T-helper 1 cell (primary cell): ENCODE results near the gene CAMK2N1.
"Not testable (repeated sequence)": the region's sequence is repeated elsewhere in the genome, so short reads cannot be mapped to it uniquely, and the experiment has no call there.

Source experiments
- DNase-seq, 5 donors: peaks; one replicate each; pipeline ENCODE4 v3.0.0-alpha.2; 2012 to 2020
- total RNA-seq, 4 donors: gene quantifications; one replicate each; lab custom pipeline; 2026; lab: John Stamatoyannopoulos, UW

The CAMK2N1 gene
- 2.0 to 3.0 (median 2.8) reads per million in 4 donors for total RNA-seq

DNA sequence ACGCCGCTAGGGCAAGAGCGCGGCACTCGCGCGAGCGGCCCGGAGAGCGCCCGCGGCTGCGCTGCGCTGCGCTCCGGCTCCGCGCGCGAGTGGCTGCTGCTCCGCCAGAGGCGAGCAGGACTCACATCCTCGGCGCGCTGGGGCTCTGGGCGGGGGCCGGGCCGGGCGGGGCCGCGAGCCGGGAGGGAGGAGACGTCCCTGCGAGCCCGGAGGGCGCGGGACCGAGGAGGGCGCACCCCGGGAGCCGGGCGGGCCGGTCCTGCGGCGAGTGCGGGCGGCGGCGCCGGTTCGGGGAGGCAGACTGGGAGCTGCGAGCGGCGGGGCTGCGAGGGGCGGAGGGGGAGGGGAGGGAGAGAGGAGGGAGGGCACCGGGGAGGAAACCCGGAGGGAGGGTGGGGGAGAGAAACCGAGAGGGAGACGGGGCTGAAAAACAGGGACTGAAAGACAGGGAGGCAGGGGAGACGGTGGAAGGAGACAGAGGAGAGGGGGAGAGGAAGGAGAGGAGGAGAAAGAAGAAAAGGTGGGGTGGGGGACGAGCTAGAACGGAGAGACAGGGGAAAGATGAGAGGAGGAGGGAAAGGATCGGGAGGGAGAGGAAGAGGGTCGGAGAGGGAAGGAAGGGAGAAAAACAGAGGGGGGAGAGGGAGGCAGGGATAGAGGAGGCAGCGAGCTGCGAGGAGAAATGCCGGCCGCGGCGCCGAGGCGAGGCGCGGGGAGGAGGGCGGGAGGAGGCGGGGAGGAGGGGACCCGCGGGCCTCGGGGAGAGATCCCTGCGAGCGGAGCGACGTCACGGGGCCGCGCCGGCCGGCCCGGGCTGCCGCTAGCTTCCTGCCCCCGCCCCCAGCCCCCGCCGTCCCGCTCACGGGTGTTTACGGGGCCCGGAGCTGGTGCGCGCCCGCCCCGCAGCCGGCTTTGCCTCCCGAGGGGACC lies at the start of gene CAMK2N1:
Gene CAMK2N1, minus strand, starts transcription at position 684 of the 930 bp plus-strand sequence. CDS start 831 bp downstream, outside the sequence.
- DNase-seq = peak; percentile 35 to 54 (median 45)

DNA sequence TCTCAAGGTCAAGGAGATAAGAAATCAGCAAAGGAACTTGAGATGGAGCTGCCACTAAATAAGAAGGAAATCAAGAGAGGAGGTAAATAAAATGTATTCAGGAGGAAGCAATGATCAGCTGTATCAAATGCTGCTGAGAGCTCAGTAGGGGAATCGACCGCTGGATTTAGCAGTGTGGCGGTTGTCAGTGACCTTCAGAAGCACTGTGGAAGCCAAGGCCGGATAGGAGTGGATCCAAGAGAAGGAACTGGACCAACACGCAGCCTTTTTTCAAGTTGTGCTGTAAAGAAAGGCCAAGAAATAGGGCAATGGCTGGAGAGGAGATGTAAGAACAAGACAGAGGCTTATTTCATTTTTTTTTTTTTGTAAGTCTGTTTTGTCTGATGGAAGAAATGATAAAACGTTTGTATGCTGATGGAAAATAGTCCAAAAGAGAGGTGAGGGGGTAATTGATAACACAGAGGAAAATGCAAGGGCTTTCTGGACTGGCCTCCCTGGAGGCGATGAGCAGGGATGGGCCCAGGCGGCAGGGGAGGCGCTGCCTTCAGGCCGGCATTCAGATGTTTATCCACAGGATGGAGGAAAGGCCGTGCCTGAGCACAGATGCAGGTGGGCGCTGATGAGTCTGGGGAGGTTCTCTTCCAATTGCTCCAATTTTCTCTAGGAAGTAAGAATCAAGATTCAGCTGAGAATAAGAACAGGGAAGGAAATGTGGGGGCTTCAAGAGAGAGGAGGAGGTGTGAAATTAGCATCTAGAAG lies 48.8 kb upstream of the CAMK2N1 start:
- DNase-seq = no peak

GRCh38 chr1:20533635-20534034 lies 47.6 kb upstream of the CAMK2N1 start:
- no peak for DNase-seq

GRCh38 chr1:20530901-20531300 lies 44.9 kb upstream of the CAMK2N1 start:
- no peak for DNase-seq

DNA sequence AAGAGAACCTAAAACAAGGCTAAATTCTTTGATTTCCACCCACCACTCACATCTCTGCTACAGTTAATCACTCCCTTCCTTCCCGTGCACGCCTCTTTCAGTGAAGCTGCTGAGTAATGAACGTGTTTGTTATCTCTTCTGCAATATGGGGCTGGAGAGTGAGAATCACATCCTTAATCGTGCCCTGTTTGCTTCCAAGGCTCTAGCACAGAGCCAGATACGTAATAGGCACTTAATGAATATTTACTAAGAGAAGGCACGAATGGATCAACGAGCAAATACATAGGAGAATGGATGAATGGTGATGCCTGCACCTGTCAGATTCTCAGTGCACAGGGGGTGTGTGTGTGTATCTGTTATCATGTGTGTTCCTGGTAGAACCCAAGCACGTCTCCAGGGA lies 44.3 kb upstream of the CAMK2N1 start:
- DNase-seq = no peak

DNA sequence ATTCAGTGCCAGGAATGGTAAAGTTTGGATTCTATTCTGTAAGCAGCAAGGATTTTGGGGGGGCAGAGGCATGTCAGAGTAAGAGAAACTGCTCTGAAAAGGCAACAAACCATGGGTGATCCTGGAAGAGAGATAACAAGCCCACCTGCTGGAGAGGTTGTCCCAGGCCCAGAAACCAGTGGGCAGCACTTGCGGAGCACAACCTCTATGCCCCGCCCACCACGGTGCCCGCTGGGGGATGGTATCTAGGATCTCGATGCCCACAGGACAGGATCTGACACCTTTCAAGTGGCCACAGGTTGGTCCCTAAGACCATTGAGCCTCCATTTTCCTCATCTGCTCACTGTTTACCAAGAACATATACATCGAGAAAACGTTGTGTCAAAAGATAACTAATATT lies 42.2 kb upstream of the CAMK2N1 start:
- DNase-seq = no peak

- no peak for DNase-seq
Observed at GRCh38 chr1:20526267-20526666, 40.3 kb upstream of the CAMK2N1 start.

DNA sequence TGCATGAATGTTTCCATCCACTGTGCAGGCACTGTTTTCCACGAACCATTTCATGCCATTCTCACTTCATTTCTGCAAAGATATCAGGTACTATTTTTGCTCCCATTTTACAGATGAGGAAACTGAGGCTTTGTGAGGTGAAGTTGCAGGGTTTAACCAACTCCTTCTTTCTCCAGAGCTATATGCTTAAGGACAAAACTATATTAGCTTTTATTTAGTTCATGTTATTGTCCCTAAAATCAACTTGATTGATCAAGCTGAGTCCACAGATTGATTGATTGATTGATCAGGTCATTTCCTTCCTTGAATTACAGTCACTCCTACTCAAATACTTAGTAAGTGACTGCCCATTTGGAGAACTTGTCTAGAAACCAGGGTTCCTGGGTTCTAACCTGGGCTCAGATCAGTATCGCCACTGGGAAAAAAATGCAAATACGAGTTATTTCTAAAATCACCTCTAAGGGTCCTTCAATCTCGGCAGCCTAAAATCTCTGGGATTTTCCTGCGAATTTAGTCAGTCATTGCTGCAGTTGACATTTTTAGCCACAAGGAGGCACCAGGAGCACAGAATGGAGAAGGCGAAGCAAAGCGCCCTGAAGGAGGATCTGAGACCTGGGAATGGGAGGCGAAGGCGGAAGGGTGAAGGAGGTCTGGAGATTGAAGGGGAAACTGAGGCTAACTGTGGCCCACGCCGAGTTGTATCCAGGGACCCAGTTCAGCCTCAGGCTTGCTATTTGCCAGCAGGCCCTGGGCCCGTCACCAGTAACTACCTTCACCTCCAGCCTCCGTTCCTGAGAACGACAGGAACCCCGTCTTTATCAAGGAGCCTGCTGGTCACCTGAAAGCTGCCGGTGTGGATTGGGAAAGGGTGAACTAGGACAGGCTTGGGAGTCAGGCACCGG lies 36.2 kb upstream of the CAMK2N1 start:
- DNase-seq = peak; percentile 18 to 58 (median 43)

DNA sequence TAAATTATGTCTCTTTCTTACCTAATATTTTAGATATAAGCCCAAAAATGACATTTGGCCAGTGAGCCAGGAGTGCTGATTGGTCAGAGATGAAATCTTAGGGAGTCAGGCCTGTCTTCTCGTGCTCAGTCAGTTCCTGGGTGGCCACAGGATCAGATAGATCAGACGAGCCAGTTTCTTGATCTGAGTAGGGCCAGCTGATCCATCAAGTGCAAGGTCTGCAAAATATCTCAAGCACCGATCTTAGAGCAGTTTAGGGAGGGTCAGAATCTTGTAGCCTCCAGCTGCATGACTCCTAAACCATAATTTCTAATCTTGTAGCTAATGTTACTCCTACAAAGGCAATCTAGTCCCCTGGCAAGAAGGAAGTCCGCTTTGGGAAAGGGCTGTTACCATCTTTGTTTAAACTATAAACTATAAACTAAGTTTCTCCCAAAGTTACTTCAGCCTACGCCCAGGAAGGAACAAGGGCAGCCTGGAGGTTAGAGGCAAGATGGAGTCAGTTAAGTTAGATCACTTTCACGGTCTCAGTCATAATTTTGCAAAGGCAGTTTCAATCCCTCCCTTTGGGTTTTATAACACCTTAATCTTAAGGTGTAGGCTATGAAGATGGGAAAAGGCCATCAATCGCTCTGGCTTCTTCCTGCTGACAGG lies 33.7 kb upstream of the CAMK2N1 start:
- not testable (repeated sequence) for DNase-seq

- no peak for DNase-seq
Observed at GRCh38 chr1:20511518-20512428, 25.8 kb upstream of the CAMK2N1 start.

- DNase-seq = no peak
Observed at GRCh38 chr1:20508411-20508771, 22.4 kb upstream of the CAMK2N1 start.

- peak; percentile 73 to 91 (median 85) for DNase-seq
Observed at GRCh38 chr1:20507564-20508410, 21.8 kb upstream of the CAMK2N1 start, which contains the start of gene MUL1. Gene MUL1 (minus strand): TSS chr1:20508151. CDS start chr1:20508024, 127 bp downstream.

- DNase-seq = no peak
Observed at GRCh38 chr1:20507248-20507563, 21.2 kb upstream of the CAMK2N1 start.

- DNase-seq = no peak
Observed at GRCh38 chr1:20505488-20505887, 19.5 kb upstream of the CAMK2N1 start.

DNA sequence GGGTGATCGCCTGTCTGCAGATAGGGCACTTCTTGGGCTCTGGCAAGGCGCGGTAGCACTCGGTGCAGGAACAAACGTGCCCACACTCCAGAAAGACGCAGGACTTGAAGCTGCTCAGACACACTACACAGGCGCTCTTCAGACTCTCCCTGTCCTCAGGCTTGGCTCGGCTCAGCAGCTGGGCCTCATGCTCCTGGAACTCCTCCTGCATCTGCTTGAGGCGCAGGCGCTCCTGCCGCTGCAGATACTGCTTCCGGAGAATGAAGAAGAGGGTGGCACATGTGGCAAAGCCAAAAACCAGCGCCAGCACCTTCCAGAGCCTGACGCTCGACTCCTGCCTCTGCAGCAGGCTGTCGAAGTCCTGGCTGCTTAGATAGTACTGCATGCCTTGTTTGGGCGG lies 14.7 kb upstream of the CAMK2N1 start:
- no peak for DNase-seq

DNA sequence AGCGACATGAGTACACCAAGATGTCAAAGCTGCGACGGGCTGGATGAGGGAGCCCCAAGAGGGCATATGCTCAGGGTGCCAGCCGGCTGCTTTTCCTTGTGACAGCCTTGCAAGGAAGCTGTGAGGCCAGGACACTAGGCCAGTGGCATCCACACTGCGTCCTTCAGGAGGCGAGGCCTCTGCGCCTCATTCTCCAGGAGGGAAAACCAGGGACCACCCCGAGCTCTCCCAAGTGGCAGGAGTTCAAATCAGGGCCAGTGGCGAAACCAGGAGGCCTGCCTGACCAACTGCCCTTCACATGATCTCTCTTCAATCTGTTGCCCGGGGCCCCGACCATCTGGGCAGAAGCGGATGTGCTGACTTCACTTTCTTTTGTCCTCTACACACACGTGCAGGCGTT lies 13.7 kb upstream of the CAMK2N1 start:
- DNase-seq = no peak

DNA sequence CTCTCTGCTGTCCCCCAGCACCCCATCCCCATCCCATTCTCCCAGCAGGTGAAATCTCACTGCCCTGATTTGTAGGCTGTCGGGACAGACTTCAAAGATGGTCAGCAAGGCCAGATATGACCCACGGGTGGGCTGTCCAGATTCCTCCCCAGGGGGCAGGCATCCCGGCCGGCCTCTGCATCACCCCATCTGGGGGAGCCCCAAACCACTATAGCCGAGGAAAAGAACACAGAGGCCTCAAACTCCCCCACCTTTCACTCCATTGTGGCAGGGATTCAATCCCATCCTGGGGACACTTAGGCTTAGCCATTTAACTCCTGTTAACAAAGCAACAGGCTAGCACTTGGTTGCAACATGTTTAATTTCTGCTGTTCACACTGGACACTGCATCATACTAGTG lies 13.1 kb upstream of the CAMK2N1 start:
- DNase-seq = no peak

DNA sequence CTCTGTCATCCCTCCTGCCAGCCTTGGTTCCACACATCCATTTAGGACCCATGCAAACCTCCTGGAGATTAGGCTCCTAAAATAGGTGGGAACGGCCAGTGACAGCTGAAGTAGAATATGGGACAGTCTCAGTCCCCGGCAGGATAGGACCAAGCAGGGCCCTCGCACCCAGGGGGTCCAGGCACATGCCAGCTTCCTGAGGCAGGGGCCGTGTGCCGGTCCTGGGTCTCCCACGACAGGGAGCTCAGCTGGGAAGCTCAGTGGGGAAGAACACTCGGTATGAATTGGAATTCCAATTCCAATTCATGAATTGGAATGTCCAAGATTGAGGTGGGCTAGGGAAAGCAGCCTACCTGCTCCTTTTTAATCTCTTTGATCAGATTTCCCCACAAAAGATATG lies 12.1 kb upstream of the CAMK2N1 start:
- DNase-seq = no peak

DNA sequence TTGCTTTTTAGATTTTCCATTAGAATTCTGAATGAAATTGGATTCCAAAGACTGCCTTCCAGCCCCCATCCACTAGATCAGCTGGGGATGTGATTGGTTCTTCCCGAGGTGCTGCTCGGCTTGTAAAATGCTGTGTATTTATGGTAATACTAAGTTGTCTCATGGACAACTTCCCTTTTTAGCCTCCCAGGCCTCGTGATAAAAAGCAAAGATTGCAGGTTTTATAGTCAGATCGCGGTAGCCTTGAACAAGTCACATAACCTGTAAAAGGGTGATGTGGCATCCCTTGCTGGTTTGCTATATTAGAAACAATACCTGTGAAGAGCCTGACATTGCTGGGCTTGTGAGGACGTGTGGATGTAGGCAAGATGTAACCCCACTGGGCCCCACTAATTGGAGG lies 11.5 kb upstream of the CAMK2N1 start:
- no peak for DNase-seq
